Gastroesophageal sphincter (tissue), 4 donors: ENCODE data around the gene TAF8. TPM values are rescaled to one million over a fixed set of nuclear protein-coding genes. Genes with fewer than 3 reads are reported as not detected.

ENCODE experiments used
- ATAC-seq: fragments of 150-250 bp; one replicate; pipeline ENCODE4 v1.9.1; 2016; ENCODE audit warnings: mild to moderate bottlenecking, moderate library complexity
- H3K27ac ChIP-seq, 4 donors: fragments of 200-600 bp; sonication (generic) in 3 of 4; 1 replicate in 3 of 4; 2 replicates in 1 of 4; pipeline ENCODE4 v1.5.1; 2016 to 2019
- H3K27me3 ChIP-seq: fragments of 200-600 bp; sonication (generic); one replicate; pipeline ENCODE4 v1.5.1; 2019
- H3K36me3 ChIP-seq, 2 donors: fragments of 200-600 bp; sonication (generic); one replicate each; pipeline ENCODE4 v1.5.1; 2019; ENCODE audit warnings: control low read depth in 1 of 2
- H3K4me1 ChIP-seq, 3 donors: fragments of 200-600 bp; sonication (generic); 1 replicate in 2 of 3; 2 replicates in 1 of 3; pipeline ENCODE4 v1.5.1; 2016 to 2019; ENCODE audit warnings: control low read depth in 2 of 3
- H3K4me3 ChIP-seq, 2 donors: fragments of 200-600 bp; sonication (generic); one replicate each; pipeline ENCODE4 v1.5.1; 2019; ENCODE audit warnings: mild to moderate bottlenecking in 1 of 2, moderate library complexity in 1 of 2
- H3K9me3 ChIP-seq, 3 donors: fragments of 200-600 bp; sonication (generic); one replicate each; pipeline ENCODE4 v1.5.1; 2017 to 2019; ENCODE audit warnings: control low read depth in 2 of 3
- EP300 ChIP-seq: sonication (generic); formaldehyde crosslinking; IDR thresholded peaks from one replicate; pipeline ENCODE4 v1.6.1; 2017; ENCODE audit warnings: antibody characterized with exemption, mild to moderate bottlenecking
- POLR2A ChIP-seq, 2 donors: fragments of 450-650 bp; IDR thresholded peaks; one replicate each; pipeline ENCODE4 v1.6.1; 2017; ENCODE audit warnings: antibody characterized with exemption in 2 of 2, mild to moderate bottlenecking in 2 of 2, moderate library complexity in 1 of 2
- POLR2AphosphoS5 ChIP-seq: sonication (generic); formaldehyde crosslinking; IDR thresholded peaks from one replicate; pipeline ENCODE4 v1.6.1; 2017; ENCODE audit warnings: antibody characterized with exemption
- WGBS, 2 donors: methylation state at CpG; one replicate each; pipeline ENCODE4 v1.1.5; 2018; ENCODE audit warnings: low coverage in 1 of 2; 5-methylcytosine and 5-hydroxymethylcytosine counted together
- total RNA-seq, 4 donors: library from RNA; depleted of rRNA; stranded (reverse); fragments of >200 nt; gene quantifications; one replicate each; pipeline ENCODE4 v1.1.0, GENCODE V29; 2016
- TF ChIP-seq, protein P1 (sequence below), 4 experiments: fragments of 200-600 bp in 2 of 4; fragments of 450-650 bp in 2 of 4; sonication (generic) in 1 of 4; IDR thresholded peaks; one replicate each; pipeline ENCODE4 v1.5.1; 2017 to 2019; ENCODE audit warnings: antibody characterized with exemption in 4 of 4, mild to moderate bottlenecking in 2 of 4, moderate library complexity in 2 of 4

The TAF8 gene
- total RNA-seq, 4 donors from 2014 or later = 16.8 to 33.6 (median 24.2) TPM

- WGBS, 2 donors = 0% methylated on average over 1 to 2 of the region's 8 CpGs
- no peak for ATAC-seq
- TF ChIP-seq POLR2AphosphoS5 = no peak
- no peak for TF ChIP-seq POLR2A (IDR thresholded peaks at IDR 0.05)
- TF ChIP-seq EP300 = no peak
- Histone ChIP-seq H3K4me3 (peak overlapping the region; percentile 80 to 86), H3K36me3 (peaks cover 0 to 11% of the 10 kb centered on the region in 2 donors), H3K27me3 (no peaks in the 10 kb centered on the region), H3K4me1 (peaks cover 4 to 91% (median 46%) of the 10 kb centered on the region in 3 donors), H3K9me3 (no peaks in the 10 kb centered on the region), H3K27ac (peak overlapping the region; percentile 69 to 95 (median 91))
Measured at GRCh38 chr6:42047790-42048405, 2.4 kb upstream of the TAF8 start.

DNA sequence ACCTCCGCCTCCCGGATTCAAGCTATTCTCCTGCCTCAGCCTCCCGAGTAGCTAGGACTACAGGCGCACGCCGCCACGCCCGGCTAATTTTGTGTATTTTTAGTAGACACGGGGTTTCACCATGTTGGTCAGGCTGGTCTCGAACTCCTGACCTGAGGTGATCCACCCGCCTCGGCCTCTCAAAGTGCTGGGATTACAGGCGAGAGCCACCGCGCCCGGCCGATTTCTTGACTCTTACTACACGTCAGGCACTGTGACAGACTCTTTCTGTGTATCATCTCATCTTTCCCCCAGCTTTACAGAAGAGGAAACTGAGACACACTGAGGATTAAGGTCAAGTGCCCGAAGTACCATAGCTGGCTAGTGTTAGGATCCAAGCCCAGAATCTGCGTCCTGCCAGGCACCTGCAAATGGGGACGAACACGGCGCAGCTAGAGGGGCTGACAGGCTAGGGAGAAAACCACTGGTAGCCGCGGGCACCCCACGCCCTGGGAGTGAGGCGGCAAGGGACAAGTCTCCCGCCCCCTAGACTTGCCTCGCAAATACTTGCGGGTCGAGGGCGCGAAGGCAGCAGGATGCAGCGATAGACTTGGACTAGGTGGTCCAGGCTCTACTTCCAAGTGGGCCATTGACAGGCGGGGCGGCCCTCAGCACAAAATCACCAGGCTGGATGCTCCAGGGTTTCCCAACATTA is 1.1 kb upstream of the TAF8 start:
- H3K4me1 ChIP-seq = peaks cover 2 to 88% (median 38%) of the 10 kb centered on the region in 3 donors
- ATAC-seq = no peak
- H3K36me3 ChIP-seq = peaks cover 0 to 24% of the 10 kb centered on the region in 2 donors
- peak overlapping the region; percentile 80 to 86 for H3K4me3 ChIP-seq
- no peaks in the 10 kb centered on the region for H3K9me3 ChIP-seq
- TF ChIP-seq POLR2A (IDR thresholded peaks at IDR 0.05) = no peak
- TF ChIP-seq POLR2AphosphoS5 = no peak
- no peak for TF ChIP-seq EP300
- TF ChIP-seq, protein P1, sequence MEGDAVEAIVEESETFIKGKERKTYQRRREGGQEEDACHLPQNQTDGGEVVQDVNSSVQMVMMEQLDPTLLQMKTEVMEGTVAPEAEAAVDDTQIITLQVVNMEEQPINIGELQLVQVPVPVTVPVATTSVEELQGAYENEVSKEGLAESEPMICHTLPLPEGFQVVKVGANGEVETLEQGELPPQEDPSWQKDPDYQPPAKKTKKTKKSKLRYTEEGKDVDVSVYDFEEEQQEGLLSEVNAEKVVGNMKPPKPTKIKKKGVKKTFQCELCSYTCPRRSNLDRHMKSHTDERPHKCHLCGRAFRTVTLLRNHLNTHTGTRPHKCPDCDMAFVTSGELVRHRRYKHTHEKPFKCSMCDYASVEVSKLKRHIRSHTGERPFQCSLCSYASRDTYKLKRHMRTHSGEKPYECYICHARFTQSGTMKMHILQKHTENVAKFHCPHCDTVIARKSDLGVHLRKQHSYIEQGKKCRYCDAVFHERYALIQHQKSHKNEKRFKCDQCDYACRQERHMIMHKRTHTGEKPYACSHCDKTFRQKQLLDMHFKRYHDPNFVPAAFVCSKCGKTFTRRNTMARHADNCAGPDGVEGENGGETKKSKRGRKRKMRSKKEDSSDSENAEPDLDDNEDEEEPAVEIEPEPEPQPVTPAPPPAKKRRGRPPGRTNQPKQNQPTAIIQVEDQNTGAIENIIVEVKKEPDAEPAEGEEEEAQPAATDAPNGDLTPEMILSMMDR (IDR thresholded peaks at IDR 0.05) = no peak
- peak overlapping the region; percentile 69 to 95 (median 91) for H3K27ac ChIP-seq
- H3K27me3 ChIP-seq = no peaks in the 10 kb centered on the region
- 40 to 42% methylated on average over 2 to 9 of the region's 36 CpGs for WGBS, 2 donors

- Histone ChIP-seq H3K27ac (peak overlapping the region; percentile 6 to 95 (median 91)), H3K9me3 (no peaks in the 10 kb centered on the region), H3K4me3 (peak overlapping the region; percentile 76 to 80), H3K36me3 (peaks cover 0 to 31% of the 10 kb centered on the region in 2 donors), H3K4me1 (peaks cover 2 to 81% (median 36%) of the 10 kb centered on the region in 3 donors), H3K27me3 (no peaks in the 10 kb centered on the region)
- no peak for ATAC-seq
- 39 to 70% methylated on average over 2 to 4 of the region's 20 CpGs for WGBS, 2 donors
- TF ChIP-seq EP300 = no peak
- no peak for TF ChIP-seq POLR2A (IDR thresholded peaks at IDR 0.05)
- TF ChIP-seq POLR2AphosphoS5 = no peak
- TF ChIP-seq, protein P1 (IDR thresholded peaks at IDR 0.05) = no peak
Measured at GRCh38 chr6:42049948-42050296, 402 bp upstream of the TAF8 start.

DNA sequence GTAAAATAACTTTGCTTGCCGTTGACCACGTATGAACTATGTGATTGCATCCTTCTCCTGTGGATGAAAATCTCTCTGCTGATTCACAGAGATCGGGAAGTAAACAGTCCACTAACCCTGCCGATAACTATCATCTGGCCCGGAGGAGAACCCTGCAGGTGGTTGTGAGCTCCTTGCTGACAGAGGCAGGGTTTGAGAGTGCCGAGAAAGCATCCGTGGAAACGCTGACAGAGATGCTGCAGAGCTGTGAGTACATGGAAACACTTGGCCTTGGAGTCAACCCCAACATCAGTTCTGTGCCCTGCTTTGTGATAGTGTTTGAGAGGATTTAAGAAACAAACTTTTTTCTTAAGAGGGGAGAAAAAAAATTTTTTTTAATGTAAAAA is 937 bp downstream of the TAF8 start:
- H3K9me3 ChIP-seq = no peaks in the 10 kb centered on the region
- H3K27ac ChIP-seq = peak overlapping the region in 2 of 4 donors; percentile 88 to 94
- 8 to 18% methylated on average over 5 to 8 of the region's 8 CpGs for WGBS, 2 donors
- TF ChIP-seq, protein P1 (IDR thresholded peaks at IDR 0.05) = no peak
- no peak for TF ChIP-seq EP300
- no peak for TF ChIP-seq POLR2A (IDR thresholded peaks at IDR 0.05)
- no peak for TF ChIP-seq POLR2AphosphoS5
- H3K4me1 ChIP-seq = peaks cover 0 to 68% (median 31%) of the 10 kb centered on the region in 3 donors
- no peaks in the 10 kb centered on the region for H3K27me3 ChIP-seq
- H3K4me3 ChIP-seq = peak overlapping the region; percentile 76 to 80
- peaks cover 0 to 44% of the 10 kb centered on the region in 2 donors for H3K36me3 ChIP-seq
- no peak for ATAC-seq

GRCh38 chr6:42053601-42054000 is 3.3 kb downstream of the TAF8 start:
- no peak for TF ChIP-seq POLR2A (IDR thresholded peaks at IDR 0.05)
- TF ChIP-seq, protein P1 (IDR thresholded peaks at IDR 0.05) = no peak
- no peak for TF ChIP-seq POLR2AphosphoS5
- Histone ChIP-seq H3K27ac (no peak overlapping the region), H3K36me3 (peaks cover 0 to 68% of the 10 kb centered on the region in 2 donors), H3K4me1 (peaks cover 0 to 49% (median 20%) of the 10 kb centered on the region in 3 donors), H3K9me3 (no peaks in the 10 kb centered on the region), H3K4me3 (no peak overlapping the region), H3K27me3 (no peaks in the 10 kb centered on the region)
- ATAC-seq = no peak
